Upper lobe of right lung (tissue), 1 donor: ENCODE results near the gene RFTN1. TPM values are rescaled to one million over a fixed set of nuclear protein-coding genes. Genes with fewer than 3 reads are reported as not detected.

Experiments
- ATAC-seq: fragments of 200-7000 bp; cut with Tn5 transposase; one replicate; pipeline ENCODE4 v1.9.1; 2020; ENCODE audit warnings: mild to moderate bottlenecking, moderate library complexity
- DNase-seq: peaks from one replicate; pipeline ENCODE4 v3.0.0-alpha.2; 2020
- H3K27ac ChIP-seq: fragments of 200-600 bp; one replicate; pipeline ENCODE4 v1.8.0; 2022
- H3K27me3 ChIP-seq: fragments of 200-600 bp; one replicate; pipeline ENCODE4 v1.8.0; 2022; ENCODE audit warnings: mild to moderate bottlenecking
- H3K36me3 ChIP-seq: fragments of 200-600 bp; one replicate; pipeline ENCODE4 v1.8.0; 2022
- H3K4me1 ChIP-seq: fragments of 200-600 bp; one replicate; pipeline ENCODE4 v1.8.0; 2022
- H3K4me3 ChIP-seq: fragments of 200-600 bp; one replicate; pipeline ENCODE4 v1.8.0; 2022; ENCODE audit warnings: mild to moderate bottlenecking
- H3K9me3 ChIP-seq: fragments of 200-600 bp; one replicate; pipeline ENCODE4 v1.8.0; 2022
- CTCF ChIP-seq: fragments of 200-600 bp; IDR thresholded peaks from one replicate; pipeline ENCODE4 v1.8.0; 2022; ENCODE audit warnings: antibody characterized with exemption
- intact Hi-C: fragments of 100-400 bp; cut with DNase I; formaldehyde crosslinking; loops from one replicate; pipeline ENCODE4 v1.11.0; 2022
- total RNA-seq: library from RNA; stranded (reverse); fragmentation: NEBNext Ultra II Directional; extraction: Animal tissue kit (Norgen Biotek cat#: 25700); gene quantifications from one replicate; pipeline ENCODE4 v1.2.1, GENCODE V29; 2021
- donor health status: DM: no; HTN: yes; CAD: no; lungs with severe emphysema.

RFTN1 gene
- total RNA-seq, 1 donor from 2014 or later, result 69.4 TPM

DNA sequence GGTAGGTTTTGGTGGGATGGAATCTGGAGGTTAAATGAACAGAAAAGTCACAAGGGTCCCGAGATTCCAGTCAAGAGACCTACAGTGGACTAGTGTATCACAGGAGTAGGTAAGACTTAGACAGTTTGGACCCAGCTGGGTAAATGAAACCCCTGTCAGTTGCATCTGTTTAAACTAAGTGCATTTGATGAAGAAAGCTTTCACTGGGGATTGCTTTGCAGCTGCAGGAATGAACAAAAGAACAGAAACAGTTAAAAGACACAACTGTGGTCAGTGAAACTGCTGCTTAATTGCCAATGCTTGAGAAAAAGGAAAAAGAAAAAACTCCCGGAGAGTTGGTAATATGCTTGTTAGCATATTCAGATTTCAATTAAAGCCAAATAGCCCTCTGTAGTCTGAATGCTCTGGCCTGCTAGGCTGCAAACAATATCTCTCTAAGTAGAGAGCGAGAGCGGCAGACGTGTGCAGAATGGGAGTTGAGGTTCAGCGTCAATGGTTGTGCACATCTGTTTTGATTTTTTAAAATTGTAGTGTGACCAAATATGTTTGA lies 211.3 kb downstream of the RFTN1 start:
- TF ChIP-seq CTCF, result no peak
- no peak for DNase-seq
- Histone ChIP-seq H3K27ac (peak overlapping the region; percentile 63), H3K36me3 (peaks cover 8% of the 10 kb centered on the region), H3K27me3 (no peaks in the 10 kb centered on the region), H3K4me3 (peak overlapping the region; percentile 1), H3K9me3 (no peaks in the 10 kb centered on the region), H3K4me1 (peaks cover 32% of the 10 kb centered on the region)
- intact Hi-C loops, result no loop called here
- ATAC-seq, result no peak

- no peaks in the 10 kb centered on the region for H3K27me3 ChIP-seq
- ATAC-seq (peak; percentile 85), DNase-seq (no peak)
- TF ChIP-seq CTCF, result no peak
- H3K27ac ChIP-seq, result peak overlapping the region; percentile 63
- no peaks in the 10 kb centered on the region for H3K9me3 ChIP-seq
- intact Hi-C loops, result no loop called here
- H3K36me3 ChIP-seq, result peaks cover 8% of the 10 kb centered on the region
- peaks cover 32% of the 10 kb centered on the region for H3K4me1 ChIP-seq
- H3K4me3 ChIP-seq, result peak overlapping the region; percentile 4
Measured at GRCh38 chr3:16301507-16301906, 212.0 kb downstream of the RFTN1 start.

- H3K27ac ChIP-seq, result peak overlapping the region; percentile 63
- no peaks in the 10 kb centered on the region for H3K27me3 ChIP-seq
- no peak for TF ChIP-seq CTCF
- ATAC-seq, result peak; percentile 60
- H3K9me3 ChIP-seq, result no peaks in the 10 kb centered on the region
- H3K36me3 ChIP-seq, result peaks cover 11% of the 10 kb centered on the region
- H3K4me3 ChIP-seq, result peak overlapping the region; percentile 4
- no peak for DNase-seq
- H3K4me1 ChIP-seq, result peaks cover 32% of the 10 kb centered on the region
- intact Hi-C loops, result no loop called here
Measured at GRCh38 chr3:16300881-16301359, 212.6 kb downstream of the RFTN1 start.

DNA sequence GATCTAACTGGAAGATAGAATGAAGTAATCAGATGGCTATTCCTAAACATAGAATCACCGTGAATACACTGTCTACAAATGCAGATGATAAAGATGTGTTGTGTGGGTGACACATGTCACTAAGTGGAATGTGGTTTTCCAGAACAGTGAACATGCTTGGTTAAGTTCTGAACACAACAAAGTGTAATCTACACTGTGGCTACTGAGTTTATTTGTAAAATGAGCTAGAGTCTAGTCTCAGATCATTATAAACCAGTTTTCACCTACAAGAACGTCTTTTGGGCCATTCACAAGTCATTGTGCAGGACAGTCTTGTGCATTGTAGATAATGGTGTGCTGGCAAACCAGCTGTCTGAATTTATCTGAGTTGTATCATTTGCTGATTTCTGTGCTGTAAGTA lies 213.2 kb downstream of the RFTN1 start:
- H3K4me1 ChIP-seq, result peaks cover 32% of the 10 kb centered on the region
- H3K36me3 ChIP-seq, result peaks cover 16% of the 10 kb centered on the region
- DNase-seq (no peak), ATAC-seq (no peak)
- no peak overlapping the region for H3K4me3 ChIP-seq
- TF ChIP-seq CTCF, result no peak
- H3K9me3 ChIP-seq, result no peaks in the 10 kb centered on the region
- H3K27me3 ChIP-seq, result no peaks in the 10 kb centered on the region
- peak overlapping the region; percentile 63 for H3K27ac ChIP-seq
- intact Hi-C loops, result no loop called here

- no peak for DNase-seq
- H3K4me3 ChIP-seq, result no peak overlapping the region
- ATAC-seq, result no peak
- H3K27me3 ChIP-seq, result no peaks in the 10 kb centered on the region
- H3K36me3 ChIP-seq, result peaks cover 16% of the 10 kb centered on the region
- no peaks in the 10 kb centered on the region for H3K9me3 ChIP-seq
- H3K4me1 ChIP-seq, result peaks cover 32% of the 10 kb centered on the region
- TF ChIP-seq CTCF, result no peak
- H3K27ac ChIP-seq, result no peak overlapping the region
- intact Hi-C loops, result no loop called here
Measured at GRCh38 chr3:16299746-16300145, 213.8 kb downstream of the RFTN1 start.

- intact Hi-C loops, result no loop called here
- H3K36me3 ChIP-seq, result peaks cover 16% of the 10 kb centered on the region
- no peak for ATAC-seq
- peaks cover 32% of the 10 kb centered on the region for H3K4me1 ChIP-seq
- TF ChIP-seq CTCF, result no peak
- no peaks in the 10 kb centered on the region for H3K9me3 ChIP-seq
- H3K27me3 ChIP-seq, result no peaks in the 10 kb centered on the region
- H3K27ac ChIP-seq, result no peak overlapping the region
- DNase-seq, result no peak
- no peak overlapping the region for H3K4me3 ChIP-seq
Measured at GRCh38 chr3:16298891-16299290, 214.6 kb downstream of the RFTN1 start.
